ENCODE data around the gene PRR33. TPM values are rescaled to one million over a fixed set of nuclear protein-coding genes. Genes with fewer than 3 reads are reported as not detected.

Gene PRR33
- total RNA-seq, 2 experiments from 2014 or later, result 0.07 to 0.12 TPM

GRCh38 chr11:1840780-1841480 is 50.8 kb downstream of the PRR33 start:
- Mint-ChIP-seq H3K27me3 (ENCODE audit: low read depth) (no peaks in the 10 kb centered on the region), H3K27ac (no peak overlapping the region), H3K9me3 (no peaks in the 10 kb centered on the region), H3K36me3 (ENCODE audit: low read depth) (no peaks in the 10 kb centered on the region), H3K4me1 (ENCODE audit: low read depth) (peaks cover 31% of the 10 kb centered on the region), H3K4me3 (no peak overlapping the region)
- DNase-seq, result no peak
- CTCF ChIA-PET, result interaction anchor here (0.6 to 1.5 kb wide), 4 partner anchors 50 to 311 kb away, joined by 3 to 4 read pairs (median 4); no protein-coding TSS in a partner anchor
- intact Hi-C loops (cut with micrococcal nuclease), result no loop called here

- no peaks in the 10 kb centered on the region for H3K27me3 Mint-ChIP-seq (ENCODE audit: low read depth)
- H3K4me1 Mint-ChIP-seq (ENCODE audit: low read depth), result peaks cover 23% of the 10 kb centered on the region
- CTCF ChIA-PET, result interaction anchor here (0.6 to 1.5 kb wide), 4 partner anchors 31 to 312 kb away, joined by 3 to 5 read pairs (median 4); no protein-coding TSS in a partner anchor
- no peak for DNase-seq
- no peaks in the 10 kb centered on the region for H3K36me3 Mint-ChIP-seq (ENCODE audit: low read depth)
- intact Hi-C loops (cut with micrococcal nuclease), result loop anchor here (10.0 kb wide), 1 partner anchor 45 kb away; no protein-coding TSS in a partner anchor
- H3K9me3 Mint-ChIP-seq, result no peaks in the 10 kb centered on the region
- H3K4me3 Mint-ChIP-seq, result no peak overlapping the region
- no peak overlapping the region for H3K27ac Mint-ChIP-seq
Observed at GRCh38 chr11:1839924-1840779, 51.5 kb downstream of the PRR33 start.

- H3K4me3 Mint-ChIP-seq, result no peak overlapping the region
- intact Hi-C loops (cut with micrococcal nuclease), result loop anchor here (10.0 kb wide), 1 partner anchor 45 kb away; no protein-coding TSS in a partner anchor
- CTCF ChIA-PET, result interaction anchor here (1.2 kb wide), 1 partner anchor 12 kb away, joined by 5 read pairs; no protein-coding TSS in a partner anchor
- DNase-seq, result no peak
- H3K27ac Mint-ChIP-seq, result no peak overlapping the region
- no peaks in the 10 kb centered on the region for H3K36me3 Mint-ChIP-seq (ENCODE audit: low read depth)
- no peaks in the 10 kb centered on the region for H3K9me3 Mint-ChIP-seq
- H3K4me1 Mint-ChIP-seq (ENCODE audit: low read depth), result peaks cover 15% of the 10 kb centered on the region
- no peaks in the 10 kb centered on the region for H3K27me3 Mint-ChIP-seq (ENCODE audit: low read depth)
Observed at GRCh38 chr11:1839204-1839923, 52.3 kb downstream of the PRR33 start.

- CTCF ChIA-PET, result interaction anchor here (1.0 to 1.2 kb wide), 3 partner anchors 13 to 162 kb away, joined by 3 to 5 read pairs (median 4); no protein-coding TSS in a partner anchor
- Mint-ChIP-seq H3K36me3 (ENCODE audit: low read depth) (no peaks in the 10 kb centered on the region), H3K27me3 (ENCODE audit: low read depth) (no peaks in the 10 kb centered on the region), H3K4me3 (no peak within 1 kb of the TSS), H3K27ac (no peak within 1 kb of the TSS), H3K4me1 (ENCODE audit: low read depth) (peaks cover 7% of the 10 kb centered on the region), H3K9me3 (no peaks in the 10 kb centered on the region)
- no peak for DNase-seq
- intact Hi-C loops (cut with micrococcal nuclease), result loop anchor here (10.0 kb wide), 1 partner anchor 46 kb away; no protein-coding TSS in a partner anchor
Observed at GRCh38 chr11:1838426-1839144, 53.1 kb downstream of the PRR33 start, which contains the start of gene TNNI2. TSS of gene TNNI2 (plus strand) at chr11:1838981. CDS start at chr11:1839697, 716 bp downstream.

Small RNA genes within 50 kb of the gene (microRNA-seq; reads per million reads assigned to microRNA genes)
- gene MIR4298 (ENCODE audit: borderline microRNAs expressed, borderline replicate concordance), result not detected
- not detected for gene MIR7847 (ENCODE audit: borderline microRNAs expressed, borderline replicate concordance)

Other genes starting within 250 kb of the PRR33 start
- gene KRTAP5-6, start 194.7 kb downstream of the PRR33 start, total RNA-seq, result not detected
- gene IFITM10, start 141.3 kb downstream of the PRR33 start, total RNA-seq, result under 1 TPM; 0.22 to 0.31 TPM
- 10 to 100 TPM; 30.1 to 34.5 TPM for gene CTSD, start 128.0 kb downstream of the PRR33 start, total RNA-seq
- not detected for gene SYT8, start 56.9 kb downstream of the PRR33 start, total RNA-seq
- gene TNNI2, start 52.9 kb downstream of the PRR33 start, total RNA-seq, result not detected
- gene LSP1, start 38.8 kb downstream of the PRR33 start, total RNA-seq, result 10 to 100 TPM; 42.4 to 42.9 TPM
- gene TNNT3, start 27.8 kb upstream of the PRR33 start, total RNA-seq, result 1 to 10 TPM; 2.3 to 3.3 TPM
- gene MRPL23, start 55.4 kb upstream of the PRR33 start, total RNA-seq, result 100 to 1,000 TPM; 125 to 127 TPM
- not detected for gene H19, start 105.9 kb upstream of the PRR33 start, total RNA-seq
- gene IGF2, start 247.5 kb upstream of the PRR33 start, total RNA-seq, result under 1 TPM; 0.21 to 0.37 TPM